Endodermal cell (in vitro differentiated cells): ENCODE data around the gene BLTP3A. TPM values are rescaled to one million over a fixed set of nuclear protein-coding genes. Genes with fewer than 3 reads are reported as not detected.
"Not testable (repeated sequence)": the region's sequence is repeated elsewhere in the genome, so short reads cannot be mapped to it uniquely, and the experiment has no call there.

ENCODE experiments used
- DNase-seq: peaks from one replicate; pipeline ENCODE4 v3.0.0-alpha.2; 2017
- H3K27ac ChIP-seq: 2 replicates; pipeline ENCODE4 v1.5.1; 2013; ENCODE audit warnings: mild to moderate bottlenecking, low read depth, low read length, moderate library complexity
- H3K27me3 ChIP-seq: 2 replicates; pipeline ENCODE4 v1.6.1; 2013; ENCODE audit warnings: mild to moderate bottlenecking, low read length, moderate library complexity; ENCODE audit not compliant: insufficient read depth, control insufficient read depth, poor library complexity, severe bottlenecking
- H3K36me3 ChIP-seq: 2 replicates; pipeline ENCODE4 v1.7.0; 2013; ENCODE audit warnings: mild to moderate bottlenecking, low read length, moderate library complexity; ENCODE audit not compliant: control insufficient read depth, insufficient read depth
- H3K4me1 ChIP-seq: one replicate; pipeline ENCODE4 v1.7.0; 2013; ENCODE audit warnings: low read length; ENCODE audit not compliant: control insufficient read depth, insufficient read depth
- H3K4me3 ChIP-seq: 2 replicates; pipeline ENCODE4 v1.5.1; 2013; ENCODE audit warnings: mild to moderate bottlenecking, low read length, moderate library complexity
- H3K9ac ChIP-seq: 2 replicates; pipeline ENCODE4 v1.6.1; 2013; ENCODE audit warnings: mild to moderate bottlenecking, low read length, moderate library complexity; ENCODE audit not compliant: poor library complexity, severe bottlenecking; ENCODE audit errors: extremely low read depth
- H3K9me3 ChIP-seq: 2 replicates; pipeline ENCODE4 v1.6.1; 2013; ENCODE audit warnings: mild to moderate bottlenecking, low read length, moderate library complexity; ENCODE audit not compliant: control insufficient read depth
- H3K27ac Mint-ChIP-seq: 2 replicates; pipeline ENCODE4 v1.8.0; 2020; ENCODE audit warnings: mixed read lengths
- H3K27me3 Mint-ChIP-seq: 2 replicates; pipeline ENCODE4 v1.8.0; 2021; ENCODE audit warnings: mild to moderate bottlenecking, mixed read lengths; ENCODE audit not compliant: insufficient read depth
- H3K36me3 Mint-ChIP-seq: 2 replicates; pipeline ENCODE4 v1.8.0; 2020; ENCODE audit warnings: low read depth, mixed read lengths
- H3K4me1 Mint-ChIP-seq: 2 replicates; pipeline ENCODE4 v1.8.0; 2020; ENCODE audit warnings: mixed read lengths
- H3K4me3 Mint-ChIP-seq: 2 replicates; pipeline ENCODE4 v1.8.0; 2020; ENCODE audit warnings: mild to moderate bottlenecking, moderate library complexity, mixed read lengths
- H3K9me3 Mint-ChIP-seq: 2 replicates; pipeline ENCODE4 v1.8.0; 2020; ENCODE audit warnings: mild to moderate bottlenecking, mixed read lengths
- WGBS, 2 experiments: methylation state at CpG; one replicate each; pipeline versions ENCODE4 v1.1.5 to v1.1.7; 2013; ENCODE audit warnings: missing lambda C conversion rate in 2 of 2, mixed read lengths in 1 of 2; ENCODE audit not compliant: insufficient coverage in 1 of 2, insufficient read length in 1 of 2; 5-methylcytosine and 5-hydroxymethylcytosine counted together
- total RNA-seq, 2 donors: library from RNA; stranded (reverse); fragmentation: NEBNext Ultra II Directional in 1 of 2; extraction: Animal tissue kit (Norgen Biotek cat#: 25700) in 1 of 2; gene quantifications; 2 replicates in 1 of 2; 3 replicates in 1 of 2; pipeline ENCODE4 v1.2.1, GENCODE V29; 2021
- TF ChIP-seq, protein P1 (sequence below): fragments of 200-600 bp; sonication (generic); conservative IDR thresholded peaks from 2 replicates; pipeline ENCODE4 v1.5.0; 2021; ENCODE audit warnings: antibody characterized with exemption, mild to moderate bottlenecking

Gene BLTP3A
- total RNA-seq, 2 donors from 2014 or later = 18.6 to 22.5 TPM

DNA sequence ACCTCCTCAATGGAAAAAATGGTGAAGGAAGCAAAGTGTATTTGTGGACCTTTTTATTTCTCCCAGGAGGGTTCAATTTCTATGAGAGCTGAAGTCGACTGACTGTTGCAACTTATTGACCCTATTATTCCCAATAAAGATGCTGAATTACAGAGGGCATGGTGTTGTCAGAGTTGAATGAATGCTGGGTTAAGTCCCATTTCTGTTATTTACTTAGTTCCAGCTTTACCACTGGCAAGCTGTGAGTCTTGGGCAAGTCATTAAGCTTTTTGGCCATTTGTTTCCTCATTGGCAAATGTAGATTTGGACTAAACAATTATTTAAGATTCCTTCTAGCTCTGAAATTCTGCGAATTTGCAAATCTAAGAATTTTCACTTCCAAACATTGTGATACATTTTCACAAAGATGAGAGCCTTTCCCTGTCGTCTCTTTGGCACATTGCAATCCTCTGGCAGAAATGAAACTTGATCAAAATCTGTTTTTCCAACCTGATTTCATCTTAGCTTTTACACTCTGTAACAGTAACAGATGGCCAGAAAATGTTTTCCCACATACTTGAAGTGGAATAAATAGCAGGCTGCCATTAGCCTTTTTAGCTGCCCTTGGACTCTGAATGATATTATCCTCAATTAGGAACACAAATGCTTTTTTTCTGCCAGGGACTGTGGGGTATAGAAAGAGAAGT, 21.3 kb downstream of the BLTP3A start:
- H3K27ac ChIP-seq = no peak overlapping the region
- no peaks in the 10 kb centered on the region for H3K36me3 ChIP-seq
- no peak overlapping the region for H3K9ac ChIP-seq
- no peaks in the 10 kb centered on the region for H3K27me3 Mint-ChIP-seq
- H3K4me1 Mint-ChIP-seq = no peaks in the 10 kb centered on the region
- H3K4me3 Mint-ChIP-seq = no peak overlapping the region
- H3K9me3 Mint-ChIP-seq = no peaks in the 10 kb centered on the region
- TF ChIP-seq, protein P1, sequence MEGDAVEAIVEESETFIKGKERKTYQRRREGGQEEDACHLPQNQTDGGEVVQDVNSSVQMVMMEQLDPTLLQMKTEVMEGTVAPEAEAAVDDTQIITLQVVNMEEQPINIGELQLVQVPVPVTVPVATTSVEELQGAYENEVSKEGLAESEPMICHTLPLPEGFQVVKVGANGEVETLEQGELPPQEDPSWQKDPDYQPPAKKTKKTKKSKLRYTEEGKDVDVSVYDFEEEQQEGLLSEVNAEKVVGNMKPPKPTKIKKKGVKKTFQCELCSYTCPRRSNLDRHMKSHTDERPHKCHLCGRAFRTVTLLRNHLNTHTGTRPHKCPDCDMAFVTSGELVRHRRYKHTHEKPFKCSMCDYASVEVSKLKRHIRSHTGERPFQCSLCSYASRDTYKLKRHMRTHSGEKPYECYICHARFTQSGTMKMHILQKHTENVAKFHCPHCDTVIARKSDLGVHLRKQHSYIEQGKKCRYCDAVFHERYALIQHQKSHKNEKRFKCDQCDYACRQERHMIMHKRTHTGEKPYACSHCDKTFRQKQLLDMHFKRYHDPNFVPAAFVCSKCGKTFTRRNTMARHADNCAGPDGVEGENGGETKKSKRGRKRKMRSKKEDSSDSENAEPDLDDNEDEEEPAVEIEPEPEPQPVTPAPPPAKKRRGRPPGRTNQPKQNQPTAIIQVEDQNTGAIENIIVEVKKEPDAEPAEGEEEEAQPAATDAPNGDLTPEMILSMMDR = no peak
- no peaks in the 10 kb centered on the region for H3K36me3 Mint-ChIP-seq
- 87 to 90% methylated on average over 3 of the region's 3 CpGs for WGBS, 2 experiments
- H3K9me3 ChIP-seq = no peaks in the 10 kb centered on the region
- no peak overlapping the region for H3K27ac Mint-ChIP-seq
- peaks cover 13% of the 10 kb centered on the region for H3K27me3 ChIP-seq
- no peak for DNase-seq
- H3K4me3 ChIP-seq = no peak overlapping the region
- H3K4me1 ChIP-seq = no peaks in the 10 kb centered on the region

DNA sequence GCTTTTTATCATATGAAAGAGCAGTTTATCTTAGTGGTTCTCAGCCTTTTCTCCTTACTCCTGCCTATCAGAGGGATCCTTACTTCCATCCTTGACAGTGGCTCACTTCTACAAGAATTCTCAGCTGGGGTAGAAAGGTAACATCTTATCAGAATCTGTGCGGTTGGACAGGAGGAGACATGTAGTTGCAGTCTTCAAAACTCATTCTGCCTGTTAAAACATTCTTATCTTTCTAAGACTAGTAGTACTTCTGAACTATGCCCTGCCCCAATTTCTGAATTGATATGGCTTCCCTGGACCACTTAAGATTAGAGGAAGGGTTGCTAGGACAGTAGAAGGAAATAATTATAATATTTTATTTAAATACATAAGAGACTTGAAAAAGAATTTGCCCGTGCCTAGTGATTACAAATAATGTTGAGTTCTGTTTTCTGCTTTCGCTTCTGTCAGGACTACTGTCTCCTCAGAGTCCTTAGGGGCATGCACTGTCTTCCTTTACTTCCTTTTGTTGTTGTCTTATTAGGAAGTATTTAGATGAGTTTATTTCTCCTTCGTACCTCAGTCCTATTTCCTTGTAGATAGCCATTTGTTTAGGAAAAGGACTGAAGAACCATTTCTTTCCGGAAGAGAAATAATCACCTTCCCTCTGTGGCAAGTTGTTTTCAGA, 24.9 kb downstream of the BLTP3A start:
- Mint-ChIP-seq H3K36me3 (peaks cover 5% of the 10 kb centered on the region), H3K9me3 (no peaks in the 10 kb centered on the region), H3K27ac (no peak overlapping the region), H3K4me1 (peaks cover 7% of the 10 kb centered on the region), H3K4me3 (no peak overlapping the region), H3K27me3 (no peaks in the 10 kb centered on the region)
- 88 to 91% methylated on average over 4 to 5 of the region's 5 CpGs for WGBS, 2 experiments
- H3K9ac ChIP-seq = no peak overlapping the region
- peaks cover 3% of the 10 kb centered on the region for H3K36me3 ChIP-seq
- no peaks in the 10 kb centered on the region for H3K4me1 ChIP-seq
- H3K4me3 ChIP-seq = no peak overlapping the region
- H3K27ac ChIP-seq = no peak overlapping the region
- DNase-seq = no peak
- TF ChIP-seq, protein P1 = no peak
- peaks cover 13% of the 10 kb centered on the region for H3K27me3 ChIP-seq
- no peaks in the 10 kb centered on the region for H3K9me3 ChIP-seq

DNA sequence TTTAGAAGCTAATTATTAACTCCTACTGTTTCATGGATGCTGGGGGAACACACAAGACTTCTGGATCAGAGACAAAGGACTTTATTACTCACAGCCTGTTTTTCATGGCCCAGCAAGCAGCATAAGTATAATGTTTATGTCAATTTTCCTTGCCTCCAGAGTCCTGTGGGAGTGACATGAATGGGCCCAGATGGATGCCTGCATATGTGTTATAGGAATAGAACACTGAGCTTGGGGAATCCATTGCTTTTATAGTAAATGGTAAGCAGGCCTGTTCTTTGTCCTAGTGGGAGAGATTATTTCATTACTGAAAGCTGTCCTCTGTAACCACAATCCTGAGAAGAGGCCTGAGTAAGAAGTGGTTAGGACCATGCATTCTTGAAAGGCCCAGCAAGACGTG, 25.6 kb downstream of the BLTP3A start:
- Mint-ChIP-seq H3K4me1 (peaks cover 7% of the 10 kb centered on the region), H3K27ac (no peak overlapping the region), H3K4me3 (no peak overlapping the region), H3K9me3 (no peaks in the 10 kb centered on the region), H3K36me3 (peaks cover 8% of the 10 kb centered on the region), H3K27me3 (no peaks in the 10 kb centered on the region)
- Histone ChIP-seq H3K27me3 (peaks cover 13% of the 10 kb centered on the region), H3K27ac (no peak overlapping the region), H3K9me3 (no peaks in the 10 kb centered on the region), H3K36me3 (peaks cover 6% of the 10 kb centered on the region), H3K4me3 (no peak overlapping the region), H3K9ac (no peak overlapping the region), H3K4me1 (no peaks in the 10 kb centered on the region)
- no peak for DNase-seq
- TF ChIP-seq, protein P1 = no peak
- 81% methylated on average over 1 of the region's 1 CpG; no CpG with 5 or more reads in 1 of the 2 experiments for WGBS, 2 experiments

DNA sequence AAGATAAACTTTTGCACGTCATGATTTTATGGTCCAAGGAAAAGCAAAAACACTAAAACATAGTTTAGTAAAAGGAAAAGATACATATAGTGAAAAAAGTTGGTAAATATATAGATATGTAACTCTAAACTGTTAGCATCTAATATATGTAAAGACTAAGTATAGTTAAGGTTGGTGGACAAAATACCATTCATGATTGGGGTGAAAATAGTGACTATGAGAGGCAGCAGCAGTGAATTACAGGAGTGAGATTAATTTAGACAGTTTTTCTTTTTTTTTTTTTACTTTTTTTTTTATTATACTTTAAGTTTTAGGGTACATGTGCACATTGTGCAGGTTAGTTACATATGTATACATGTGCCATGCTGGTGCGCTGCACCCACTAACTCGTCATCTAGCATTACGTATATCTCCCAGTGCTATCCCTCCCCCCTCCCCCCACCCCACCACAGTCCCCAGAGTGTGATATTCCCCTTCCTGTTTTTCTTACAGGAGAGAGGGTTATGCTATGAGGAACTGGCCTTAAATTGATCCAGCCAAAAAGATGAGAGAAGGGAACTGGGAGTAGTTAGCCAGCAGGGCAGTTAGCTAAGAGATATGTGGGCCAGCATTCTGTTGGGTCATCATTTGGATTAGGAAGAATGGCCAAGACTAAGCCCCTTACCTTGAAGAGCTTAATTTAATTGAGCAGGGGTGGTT, 27.1 kb downstream of the BLTP3A start:
- not testable (repeated sequence) for H3K27ac ChIP-seq, H3K4me1 ChIP-seq, H3K4me1 Mint-ChIP-seq, H3K9ac ChIP-seq, DNase-seq, H3K9me3 ChIP-seq, H3K4me3 ChIP-seq, H3K27me3 Mint-ChIP-seq, H3K9me3 Mint-ChIP-seq, H3K27me3 ChIP-seq, H3K4me3 Mint-ChIP-seq
- peaks cover 20% of the 10 kb centered on the region for H3K36me3 ChIP-seq
- Mint-ChIP-seq H3K36me3 (peaks cover 22% of the 10 kb centered on the region), H3K27ac (peak overlapping the region; percentile 19)
- WGBS, 2 experiments = no CpG with 5 or more reads among the region's 4 CpGs
